ENCODE data around the gene AUNIP. TPM values are rescaled to one million over a fixed set of nuclear protein-coding genes. Genes with fewer than 3 reads are reported as not detected.

Gene AUNIP
- total RNA-seq, 1 experiment from 2014 or later, result 11.0 TPM

- no peaks in the 10 kb centered on the region for H3K36me3 ChIP-seq (ENCODE audit: low read depth)
- CTCF ChIA-PET, result no interaction called here
- H2AFZ ChIP-seq, result no peak overlapping the region
- BruUV-seq (replicated peaks), result no TSS peak
- H3K4me1 ChIP-seq (replicated peaks; ENCODE audit: insufficient read depth), result no peaks in the 10 kb centered on the region
- no peaks in the 10 kb centered on the region for H3K9me2 ChIP-seq (ENCODE audit: insufficient read depth)
- no peaks in the 10 kb centered on the region for H4K20me1 ChIP-seq (ENCODE audit: insufficient read depth)
- intact Hi-C loops (cut with micrococcal nuclease; ENCODE audit: unreplicated experiment), result loop anchor here (2.0 to 10.0 kb wide), 5 partner anchors 91 to 291 kb away; no protein-coding TSS in a partner anchor
- H3K9me3 ChIP-seq (ENCODE audit: insufficient read depth, low read depth), result no peaks in the 10 kb centered on the region
- H3K4me2 ChIP-seq, result no peak overlapping the region
- TF ChIP-seq EZH2 (IDR thresholded peaks at IDR 0.05; ENCODE audit: low read depth), result no peak
- TF ChIP-seq CTCF (conservative IDR thresholded peaks at IDR 0.05), result no peak
- no peak overlapping the region for H3K27ac ChIP-seq
- no peak overlapping the region for H3K4me3 ChIP-seq
- H3F3A ChIP-seq (ENCODE audit: insufficient read depth, low read depth), result no peaks in the 10 kb centered on the region
- no peak for DNase-seq
- POLR2A ChIA-PET (ENCODE audit: unreplicated experiment), result no interaction called here
- no peaks in the 10 kb centered on the region for H3K27me3 ChIP-seq (ENCODE audit: insufficient read depth, low read depth)
- no peaks in the 10 kb centered on the region for H3K79me2 ChIP-seq (ENCODE audit: low read depth)
These were observed 63.1 kb downstream of the AUNIP start for GRCh38 chr1:25795946-25796810.

GRCh38 chr1:25795211-25795610, 64.0 kb downstream of the AUNIP start:
- TF ChIP-seq CTCF (conservative IDR thresholded peaks at IDR 0.05) (no peak), EZH2 (IDR thresholded peaks at IDR 0.05; ENCODE audit: low read depth) (no peak)
- Histone ChIP-seq H3K9me2 (ENCODE audit: insufficient read depth) (no peaks in the 10 kb centered on the region), H3K79me2 (ENCODE audit: low read depth) (no peaks in the 10 kb centered on the region), H3K9me3 (ENCODE audit: insufficient read depth, low read depth) (no peaks in the 10 kb centered on the region), H3K27ac (no peak overlapping the region), H3K27me3 (ENCODE audit: insufficient read depth, low read depth) (no peaks in the 10 kb centered on the region), H3K4me1 (replicated peaks; ENCODE audit: insufficient read depth) (no peaks in the 10 kb centered on the region), H3K36me3 (ENCODE audit: low read depth) (no peaks in the 10 kb centered on the region), H2AFZ (no peak overlapping the region), H4K20me1 (ENCODE audit: insufficient read depth) (no peaks in the 10 kb centered on the region), H3K4me3 (no peak overlapping the region), H3K4me2 (no peak overlapping the region), H3F3A (ENCODE audit: insufficient read depth, low read depth) (no peaks in the 10 kb centered on the region)
- BruUV-seq (replicated peaks), result no TSS peak
- POLR2A ChIA-PET (ENCODE audit: unreplicated experiment), result no interaction called here
- CTCF ChIA-PET, result interaction anchor here (0.7 kb wide), 1 partner anchor 79 kb away, joined by 4 read pairs; no protein-coding TSS in a partner anchor
- DNase-seq, result no peak
- intact Hi-C loops (cut with micrococcal nuclease; ENCODE audit: unreplicated experiment), result loop anchor here (5.0 to 10.0 kb wide), 2 partner anchors 90 to 273 kb away; no protein-coding TSS in a partner anchor

GRCh38 chr1:25794325-25794724, 64.9 kb downstream of the AUNIP start:
- POLR2A ChIA-PET (ENCODE audit: unreplicated experiment), result no interaction called here
- TF ChIP-seq CTCF (conservative IDR thresholded peaks at IDR 0.05) (no peak), EZH2 (IDR thresholded peaks at IDR 0.05; ENCODE audit: low read depth) (no peak)
- Histone ChIP-seq H3K9me2 (ENCODE audit: insufficient read depth) (no peaks in the 10 kb centered on the region), H3K79me2 (ENCODE audit: low read depth) (no peaks in the 10 kb centered on the region), H2AFZ (no peak overlapping the region), H3K4me3 (no peak overlapping the region), H3K27ac (no peak overlapping the region), H3K4me1 (replicated peaks; ENCODE audit: insufficient read depth) (no peaks in the 10 kb centered on the region), H3K36me3 (ENCODE audit: low read depth) (no peaks in the 10 kb centered on the region), H3K27me3 (ENCODE audit: insufficient read depth, low read depth) (no peaks in the 10 kb centered on the region), H3K9me3 (ENCODE audit: insufficient read depth, low read depth) (no peaks in the 10 kb centered on the region), H3F3A (ENCODE audit: insufficient read depth, low read depth) (no peaks in the 10 kb centered on the region), H4K20me1 (ENCODE audit: insufficient read depth) (no peaks in the 10 kb centered on the region), H3K4me2 (no peak overlapping the region)
- CTCF ChIA-PET, result interaction anchor here (0.6 to 0.7 kb wide), 2 partner anchors 78 to 507 kb away, joined by 4 read pairs; no protein-coding TSS in a partner anchor
- intact Hi-C loops (cut with micrococcal nuclease; ENCODE audit: unreplicated experiment), result loop anchor here (10.0 kb wide), 1 partner anchor 90 kb away; no protein-coding TSS in a partner anchor
- no TSS peak for BruUV-seq (replicated peaks)
- no peak for DNase-seq

Data from PC-9 (cell line).